NCI-H2107 treated with DMSO at 0.1 percent for 48 hours (cell line): ENCODE data around the gene FGF8.

ENCODE experiments used
- DNase-seq: peaks from one replicate; lab custom pipeline; 2025; ENCODE audit not compliant: unreplicated experiment; lab: John Stamatoyannopoulos, UW

Gene FGF8

GRCh38 chr10:101782811-101783735 lies 7.2 kb upstream of the FGF8 start, which contains the start of gene NPM3:
TSS of gene NPM3 (minus strand) at chr10:101783446. CDS start at chr10:101783390, 56 bp downstream.
- peak; percentile 38 for DNase-seq

GRCh38 chr10:101781984-101782810 lies 6.3 kb upstream of the FGF8 start:
- no peak for DNase-seq

- no peak for DNase-seq
Measured at GRCh38 chr10:101781655-101781983, 5.7 kb upstream of the FGF8 start.

GRCh38 chr10:101780818-101781654 lies 5.1 kb upstream of the FGF8 start:
- peak; percentile 15 for DNase-seq

GRCh38 chr10:101780187-101780817 lies 4.4 kb upstream of the FGF8 start:
- no peak for DNase-seq

- peak; percentile 9 for DNase-seq
Measured at GRCh38 chr10:101779544-101780186, 3.8 kb upstream of the FGF8 start.

GRCh38 chr10:101778781-101779543 lies 3.0 kb upstream of the FGF8 start:
- DNase-seq, result no peak

GRCh38 chr10:101778151-101778780 lies 2.4 kb upstream of the FGF8 start:
- DNase-seq, result no peak

GRCh38 chr10:101777619-101778145 lies 1.8 kb upstream of the FGF8 start:
- no peak for DNase-seq

GRCh38 chr10:101776161-101776817 lies 375 bp upstream of the FGF8 start:
- no peak for DNase-seq

GRCh38 chr10:101774589-101775272 lies 1.2 kb downstream of the FGF8 start:
- DNase-seq, result no peak

- no peak for DNase-seq
Measured at GRCh38 chr10:101773923-101774588, 1.9 kb downstream of the FGF8 start.

- DNase-seq, result no peak
Measured at GRCh38 chr10:101772895-101773761, 2.8 kb downstream of the FGF8 start.

- no peak for DNase-seq
Measured at GRCh38 chr10:101772017-101772894, 3.7 kb downstream of the FGF8 start.

GRCh38 chr10:101771380-101771779 lies 4.5 kb downstream of the FGF8 start:
- no peak for DNase-seq
